Stimulated activated CD4-positive, alpha-beta T cell treated with anti-CD3 and anti-CD28 coated beads, Interleukin-1b, Interleukin-23, amount 100 ng/mL, for 1 hour (primary cell): Measurements from ENCODE around the gene BTRC.

ENCODE experiments used
- DNase-seq, 2 donors: peaks; one replicate each; pipeline ENCODE4 v3.0.0-alpha.2; 2020; ENCODE audit warnings: low read depth in 2 of 2

Gene BTRC

GRCh38 chr10:101484175-101484745, 130.3 kb downstream of the BTRC start:
- no peak for DNase-seq

GRCh38 chr10:101485207-101485606, 131.2 kb downstream of the BTRC start:
- no peak for DNase-seq

- DNase-seq = no peak
These were observed 132.0 kb downstream of the BTRC start for GRCh38 chr10:101485681-101486554.

- no peak for DNase-seq
These were observed 133.4 kb downstream of the BTRC start for GRCh38 chr10:101487399-101487798.

- no peak for DNase-seq
These were observed 135.4 kb downstream of the BTRC start for GRCh38 chr10:101489355-101489754.

GRCh38 chr10:101490026-101490425, 136.1 kb downstream of the BTRC start:
- DNase-seq = no peak

GRCh38 chr10:101492205-101492604, 138.2 kb downstream of the BTRC start:
- DNase-seq = no peak

GRCh38 chr10:101492814-101493213, 138.8 kb downstream of the BTRC start:
- no peak for DNase-seq

GRCh38 chr10:101493249-101493648, 139.3 kb downstream of the BTRC start:
- no peak for DNase-seq

GRCh38 chr10:101493782-101494281, 139.9 kb downstream of the BTRC start:
- no peak for DNase-seq

- DNase-seq = no peak
These were observed 140.7 kb downstream of the BTRC start for GRCh38 chr10:101494650-101495049.

- DNase-seq = no peak
These were observed 141.5 kb downstream of the BTRC start for GRCh38 chr10:101495324-101495925.

GRCh38 chr10:101504438-101504837, 150.5 kb downstream of the BTRC start:
- DNase-seq = no peak

GRCh38 chr10:101506829-101507661, 153.1 kb downstream of the BTRC start:
- no peak for DNase-seq

- DNase-seq = no peak
These were observed 153.9 kb downstream of the BTRC start for GRCh38 chr10:101507828-101508227.

GRCh38 chr10:101511938-101512337, 158.0 kb downstream of the BTRC start:
- DNase-seq = no peak

- no peak for DNase-seq
These were observed 158.8 kb downstream of the BTRC start for GRCh38 chr10:101512738-101513137.

GRCh38 chr10:101513733-101514132, 159.8 kb downstream of the BTRC start:
- no peak for DNase-seq

GRCh38 chr10:101525848-101526247, 171.9 kb downstream of the BTRC start:
- DNase-seq = no peak

- DNase-seq = no peak
These were observed 175.2 kb downstream of the BTRC start for GRCh38 chr10:101529207-101529606.

GRCh38 chr10:101529725-101530553, 176.0 kb downstream of the BTRC start:
- DNase-seq = no peak
